Measurements from ENCODE around the gene FABP6. TPM values are rescaled to one million over a fixed set of nuclear protein-coding genes. Genes with fewer than 3 reads are reported as not detected.

Gene FABP6
- total RNA-seq, 1 experiment from 2014 or later, result 0.52 TPM

DNA sequence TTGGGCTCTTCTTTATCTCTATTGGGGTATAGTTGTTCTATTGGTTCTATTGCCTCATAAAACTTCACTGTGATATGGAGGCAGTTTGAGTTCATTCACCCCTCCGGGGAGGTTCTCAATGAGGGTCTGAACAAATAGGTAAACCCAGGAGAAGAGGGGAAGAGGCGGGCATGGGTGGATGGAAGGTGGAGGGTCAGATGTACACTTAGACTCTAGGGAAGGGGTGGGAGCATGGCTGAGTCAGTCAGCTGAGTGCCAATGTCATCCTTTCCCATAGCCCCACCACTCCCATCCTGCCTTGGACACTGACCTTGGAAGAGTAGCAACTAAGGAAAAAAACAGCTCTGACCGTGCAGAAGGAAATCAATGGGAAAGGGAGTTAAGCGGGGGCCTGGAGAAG is 9.9 kb upstream of the FABP6 start:
- Histone ChIP-seq H3K9me3 (ENCODE audit: low read depth, low read length, poor library complexity, severe bottlenecking) (no peaks in the 10 kb centered on the region), H3K27me3 (replicated peaks; ENCODE audit: insufficient read depth, low read depth, low read length, poor library complexity) (no peaks in the 10 kb centered on the region), H3K4me3 (ENCODE audit: low read depth, low read length, poor library complexity, severe bottlenecking) (no peak overlapping the region), H3K4me1 (ENCODE audit: insufficient read depth, low read length, poor library complexity, severe bottlenecking) (no peaks in the 10 kb centered on the region), H3K27ac (ENCODE audit: low read depth, low read length, poor library complexity, severe bottlenecking) (no peak overlapping the region), H3K36me3 (ENCODE audit: insufficient read depth, low read length, poor library complexity, severe bottlenecking) (no peaks in the 10 kb centered on the region)
- no TSS peak for BruUV-seq (replicated peaks)
- no peak for DNase-seq (ENCODE audit: low spot score)
- intact Hi-C loops (cut with micrococcal nuclease; ENCODE audit: unreplicated experiment), result no loop called here
- CTCF ChIA-PET, result no interaction called here
- TF ChIP-seq, protein P1, sequence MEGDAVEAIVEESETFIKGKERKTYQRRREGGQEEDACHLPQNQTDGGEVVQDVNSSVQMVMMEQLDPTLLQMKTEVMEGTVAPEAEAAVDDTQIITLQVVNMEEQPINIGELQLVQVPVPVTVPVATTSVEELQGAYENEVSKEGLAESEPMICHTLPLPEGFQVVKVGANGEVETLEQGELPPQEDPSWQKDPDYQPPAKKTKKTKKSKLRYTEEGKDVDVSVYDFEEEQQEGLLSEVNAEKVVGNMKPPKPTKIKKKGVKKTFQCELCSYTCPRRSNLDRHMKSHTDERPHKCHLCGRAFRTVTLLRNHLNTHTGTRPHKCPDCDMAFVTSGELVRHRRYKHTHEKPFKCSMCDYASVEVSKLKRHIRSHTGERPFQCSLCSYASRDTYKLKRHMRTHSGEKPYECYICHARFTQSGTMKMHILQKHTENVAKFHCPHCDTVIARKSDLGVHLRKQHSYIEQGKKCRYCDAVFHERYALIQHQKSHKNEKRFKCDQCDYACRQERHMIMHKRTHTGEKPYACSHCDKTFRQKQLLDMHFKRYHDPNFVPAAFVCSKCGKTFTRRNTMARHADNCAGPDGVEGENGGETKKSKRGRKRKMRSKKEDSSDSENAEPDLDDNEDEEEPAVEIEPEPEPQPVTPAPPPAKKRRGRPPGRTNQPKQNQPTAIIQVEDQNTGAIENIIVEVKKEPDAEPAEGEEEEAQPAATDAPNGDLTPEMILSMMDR (conservative IDR thresholded peaks at IDR 0.05; ENCODE audit: low read depth, low read length), result no peak
- TF ChIP-seq EZH2 (IDR thresholded peaks at IDR 0.05; ENCODE audit: borderline replicate concordance, low read depth, low read length, poor library complexity, severe bottlenecking), result no peak
- POLR2A ChIA-PET (ENCODE audit: low non-redundant PET), result no interaction called here

DNA sequence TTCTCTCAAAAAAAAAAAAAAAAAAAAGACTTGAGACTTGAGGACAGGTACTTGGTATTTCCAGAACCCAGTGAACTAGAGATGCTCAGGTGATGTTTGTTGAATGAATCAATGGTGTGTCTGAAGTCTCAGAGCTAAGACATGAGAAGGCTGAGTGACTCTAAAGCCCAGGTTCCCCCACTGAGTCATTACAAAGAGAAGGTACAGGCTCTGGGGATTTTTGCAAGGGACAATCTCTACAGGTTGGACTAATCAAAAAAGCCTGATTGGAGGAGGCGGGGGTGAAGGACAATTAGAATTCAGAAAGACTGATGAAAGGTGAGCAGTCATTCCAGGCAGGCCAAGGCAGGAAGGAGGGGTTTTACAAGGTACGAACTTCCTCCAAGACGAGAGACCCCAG is 8.2 kb upstream of the FABP6 start:
- no peak for DNase-seq (ENCODE audit: low spot score)
- ChIA-PET CTCF (no interaction called here), POLR2A (ENCODE audit: low non-redundant PET) (no interaction called here)
- H3K4me3 ChIP-seq (ENCODE audit: low read depth, low read length, poor library complexity, severe bottlenecking), result no peak overlapping the region
- TF ChIP-seq, protein P1 (conservative IDR thresholded peaks at IDR 0.05; ENCODE audit: low read depth, low read length), result no peak
- TF ChIP-seq EZH2 (IDR thresholded peaks at IDR 0.05; ENCODE audit: borderline replicate concordance, low read depth, low read length, poor library complexity, severe bottlenecking), result no peak
- intact Hi-C loops (cut with micrococcal nuclease; ENCODE audit: unreplicated experiment), result no loop called here
- no peaks in the 10 kb centered on the region for H3K4me1 ChIP-seq (ENCODE audit: insufficient read depth, low read length, poor library complexity, severe bottlenecking)
- H3K27ac ChIP-seq (ENCODE audit: low read depth, low read length, poor library complexity, severe bottlenecking), result no peak overlapping the region
- no peaks in the 10 kb centered on the region for H3K9me3 ChIP-seq (ENCODE audit: low read depth, low read length, poor library complexity, severe bottlenecking)
- no TSS peak for BruUV-seq (replicated peaks)
- no peaks in the 10 kb centered on the region for H3K36me3 ChIP-seq (ENCODE audit: insufficient read depth, low read length, poor library complexity, severe bottlenecking)
- no peaks in the 10 kb centered on the region for H3K27me3 ChIP-seq (replicated peaks; ENCODE audit: insufficient read depth, low read depth, low read length, poor library complexity)

DNA sequence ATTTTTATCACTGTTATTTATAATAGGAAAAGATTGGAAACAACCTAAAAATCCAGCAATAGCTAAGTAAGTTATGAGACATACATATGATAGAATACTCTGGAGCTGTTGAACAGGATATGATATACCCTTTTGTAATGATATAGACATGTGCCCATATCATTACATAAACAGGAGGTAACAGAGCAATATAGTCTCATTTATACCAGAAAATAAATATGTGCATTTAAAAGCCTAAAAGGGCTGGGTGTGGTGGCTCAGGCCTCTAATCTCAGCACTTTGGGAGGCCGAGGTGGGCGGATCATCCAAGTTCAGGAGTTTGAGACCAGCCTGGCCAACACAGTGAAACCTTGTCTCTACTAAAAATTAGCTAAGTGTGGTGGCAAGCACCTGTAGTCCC is 2.3 kb upstream of the FABP6 start:
- BruUV-seq (replicated peaks), result no TSS peak
- CTCF ChIA-PET, result no interaction called here
- H3K36me3 ChIP-seq (ENCODE audit: insufficient read depth, low read length, poor library complexity, severe bottlenecking), result no peaks in the 10 kb centered on the region
- no peaks in the 10 kb centered on the region for H3K9me3 ChIP-seq (ENCODE audit: low read depth, low read length, poor library complexity, severe bottlenecking)
- no peak overlapping the region for H3K4me3 ChIP-seq (ENCODE audit: low read depth, low read length, poor library complexity, severe bottlenecking)
- H3K27ac ChIP-seq (ENCODE audit: low read depth, low read length, poor library complexity, severe bottlenecking), result no peak overlapping the region
- POLR2A ChIA-PET (ENCODE audit: low non-redundant PET), result no interaction called here
- intact Hi-C loops (cut with micrococcal nuclease; ENCODE audit: unreplicated experiment), result no loop called here
- H3K4me1 ChIP-seq (ENCODE audit: insufficient read depth, low read length, poor library complexity, severe bottlenecking), result no peaks in the 10 kb centered on the region
- DNase-seq (ENCODE audit: low spot score), result no peak
- TF ChIP-seq, protein P1 (conservative IDR thresholded peaks at IDR 0.05; ENCODE audit: low read depth, low read length), result no peak
- no peaks in the 10 kb centered on the region for H3K27me3 ChIP-seq (replicated peaks; ENCODE audit: insufficient read depth, low read depth, low read length, poor library complexity)
